GM12891 (cell line): Measurements from ENCODE around the gene RELCH.

Source experiments
- PAX5 ChIP-seq: IDR thresholded peaks from 2 replicates; pipeline ENCODE4 v1.6.1; 2011; ENCODE audit warnings: low read length, moderate library complexity, mild to moderate bottlenecking; ENCODE audit not compliant: insufficient read depth, severe bottlenecking
- POLR2A ChIP-seq: IDR thresholded peaks from 2 replicates; pipeline ENCODE4 v1.6.1; 2011; ENCODE audit warnings: low read depth, low read length, control low read depth
- POLR2AphosphoS5 ChIP-seq: IDR thresholded peaks from 2 replicates; pipeline ENCODE4 v1.6.1; 2011; ENCODE audit warnings: low read depth, low read length, control low read depth
- SPI1 ChIP-seq: IDR thresholded peaks from 2 replicates; pipeline ENCODE4 v1.6.1; 2011; ENCODE audit warnings: low read depth, low read length, control low read depth
- TAF1 ChIP-seq: IDR thresholded peaks from 2 replicates; pipeline ENCODE4 v1.6.1; 2011; ENCODE audit warnings: low read depth, low read length, control low read depth

- no peak for TF ChIP-seq POLR2A
- TF ChIP-seq POLR2AphosphoS5: no peak
- TF ChIP-seq SPI1: no peak
- no peak for TF ChIP-seq PAX5
- no peak for TF ChIP-seq TAF1
Observed at GRCh38 chr18:62175521-62175920, 11.5 kb upstream of the RELCH start.
